ENCODE data around the gene THAP7.
"Not testable (repeated sequence)": the region's sequence is repeated elsewhere in the genome, so short reads cannot be mapped to it uniquely, and the experiment has no call there.

Gene THAP7

GRCh38 chr22:20978419-20978818 is 23.5 kb downstream of the THAP7 start:
- no peak for TF ChIP-seq POLR2A (IDR thresholded peaks at IDR 0.05; ENCODE audit: low read depth, low read length)
- DNase-seq (ENCODE audit: insufficient read length, low spot score) (no peak), FAIRE-seq (no peak)

- DNase-seq (ENCODE audit: insufficient read length, low spot score): no peak
- TF ChIP-seq POLR2A (IDR thresholded peaks at IDR 0.05; ENCODE audit: low read depth, low read length): no peak
- FAIRE-seq: no peak
These were observed 24.3 kb downstream of the THAP7 start for GRCh38 chr22:20977516-20978170.

GRCh38 chr22:20977019-20977418 is 24.9 kb downstream of the THAP7 start:
- no peak for DNase-seq (ENCODE audit: insufficient read length, low spot score)
- no peak for TF ChIP-seq POLR2A (IDR thresholded peaks at IDR 0.05; ENCODE audit: low read depth, low read length)
- no peak for FAIRE-seq

GRCh38 chr22:20976291-20976877 is 25.5 kb downstream of the THAP7 start:
- DNase-seq (ENCODE audit: insufficient read length, low spot score) (no peak), FAIRE-seq (no peak)
- no peak for TF ChIP-seq POLR2A (IDR thresholded peaks at IDR 0.05; ENCODE audit: low read depth, low read length)

GRCh38 chr22:20975541-20976290 is 26.2 kb downstream of the THAP7 start:
- TF ChIP-seq POLR2A (IDR thresholded peaks at IDR 0.05; ENCODE audit: low read depth, low read length): no peak
- DNase-seq (ENCODE audit: insufficient read length, low spot score) (no peak), FAIRE-seq (no peak)

- no peak for TF ChIP-seq POLR2A (IDR thresholded peaks at IDR 0.05; ENCODE audit: low read depth, low read length)
These were observed 27.5 kb downstream of the THAP7 start for GRCh38 chr22:20974336-20974955.

GRCh38 chr22:20973634-20974286 is 28.2 kb downstream of the THAP7 start:
- DNase-seq (ENCODE audit: insufficient read length, low spot score) (no peak), FAIRE-seq (no peak)
- no peak for TF ChIP-seq POLR2A (IDR thresholded peaks at IDR 0.05; ENCODE audit: low read depth, low read length)

More at GRCh38 chr22:20974336-20974955, 27.5 kb downstream of the THAP7 start:
- no peak for DNase-seq (ENCODE audit: insufficient read length, low spot score)
- no peak for FAIRE-seq

- DNase-seq (ENCODE audit: insufficient read length, low spot score): no peak
- no peak for TF ChIP-seq POLR2A (IDR thresholded peaks at IDR 0.05; ENCODE audit: low read depth, low read length)
- no peak for FAIRE-seq
These were observed 28.9 kb downstream of the THAP7 start for GRCh38 chr22:20972933-20973577.

GRCh38 chr22:20972014-20972694 is 29.8 kb downstream of the THAP7 start:
- not testable (repeated sequence) for DNase-seq (ENCODE audit: insufficient read length, low spot score); FAIRE-seq

GRCh38 chr22:20970939-20971657 is 30.8 kb downstream of the THAP7 start:
- DNase-seq (ENCODE audit: insufficient read length, low spot score): no peak
- no peak for TF ChIP-seq POLR2A (IDR thresholded peaks at IDR 0.05; ENCODE audit: low read depth, low read length)
- FAIRE-seq: no peak

- DNase-seq (ENCODE audit: insufficient read length, low spot score): no peak
- FAIRE-seq: no peak
- no peak for TF ChIP-seq POLR2A (IDR thresholded peaks at IDR 0.05; ENCODE audit: low read depth, low read length)
These were observed 33.5 kb downstream of the THAP7 start for GRCh38 chr22:20968281-20968977.

- FAIRE-seq: no peak
- TF ChIP-seq POLR2A (IDR thresholded peaks at IDR 0.05; ENCODE audit: low read depth, low read length): no peak
- no peak for DNase-seq (ENCODE audit: insufficient read length, low spot score)
These were observed 34.2 kb downstream of the THAP7 start for GRCh38 chr22:20967697-20968211.

Data from H54 (cell line).